Progenitor cell of endocrine pancreas (in vitro differentiated cells): ENCODE data around the gene MPP7. TPM values are rescaled to one million over a fixed set of nuclear protein-coding genes. Genes with fewer than 3 reads are reported as not detected.

Source experiments
- DNase-seq: peaks from one replicate; pipeline ENCODE4 v3.0.0; 2021; ENCODE audit warnings: low spot score; ENCODE audit not compliant: unreplicated experiment
- H3K27ac Mint-ChIP-seq: 2 replicates; pipeline ENCODE4 v1.8.0; 2021; ENCODE audit warnings: mild to moderate bottlenecking, moderate library complexity, mixed read lengths
- H3K27me3 Mint-ChIP-seq: 2 replicates; pipeline ENCODE4 v1.8.0; 2021; ENCODE audit warnings: mixed read lengths
- H3K36me3 Mint-ChIP-seq: 2 replicates; pipeline ENCODE4 v1.8.0; 2022; ENCODE audit warnings: mixed read lengths; ENCODE audit not compliant: insufficient read depth
- H3K4me1 Mint-ChIP-seq: 2 replicates; pipeline ENCODE4 v1.8.0; 2021; ENCODE audit warnings: low read depth, mixed read lengths
- H3K4me3 Mint-ChIP-seq: 2 replicates; pipeline ENCODE4 v1.8.0; 2021; ENCODE audit warnings: low read depth, mild to moderate bottlenecking, moderate library complexity, mixed read lengths
- H3K9me3 Mint-ChIP-seq: 2 replicates; pipeline ENCODE4 v1.8.0; 2021; ENCODE audit warnings: low read depth, mixed read lengths
- CTCF ChIP-seq: fragments of 200-600 bp; sonication (generic); IDR thresholded peaks from one replicate; pipeline ENCODE4 v1.5.0; 2021; ENCODE audit warnings: antibody characterized with exemption, mild to moderate bottlenecking; ENCODE audit not compliant: unreplicated experiment
- microRNA-seq: library from miRNA; unstranded; fragments of <30 nt; microRNA quantifications from one replicate; pipeline ENCODE4 v1.1.0, GENCODE V29; 2020; ENCODE audit warnings: borderline number of aligned reads; ENCODE audit not compliant: unreplicated experiment
- total RNA-seq: library from RNA; stranded (reverse); gene quantifications from 2 replicates; pipeline ENCODE4 v1.2.1, GENCODE V29; 2021

MPP7 gene
- total RNA-seq, 1 donor from 2014 or later, result 17.5 TPM

DNA sequence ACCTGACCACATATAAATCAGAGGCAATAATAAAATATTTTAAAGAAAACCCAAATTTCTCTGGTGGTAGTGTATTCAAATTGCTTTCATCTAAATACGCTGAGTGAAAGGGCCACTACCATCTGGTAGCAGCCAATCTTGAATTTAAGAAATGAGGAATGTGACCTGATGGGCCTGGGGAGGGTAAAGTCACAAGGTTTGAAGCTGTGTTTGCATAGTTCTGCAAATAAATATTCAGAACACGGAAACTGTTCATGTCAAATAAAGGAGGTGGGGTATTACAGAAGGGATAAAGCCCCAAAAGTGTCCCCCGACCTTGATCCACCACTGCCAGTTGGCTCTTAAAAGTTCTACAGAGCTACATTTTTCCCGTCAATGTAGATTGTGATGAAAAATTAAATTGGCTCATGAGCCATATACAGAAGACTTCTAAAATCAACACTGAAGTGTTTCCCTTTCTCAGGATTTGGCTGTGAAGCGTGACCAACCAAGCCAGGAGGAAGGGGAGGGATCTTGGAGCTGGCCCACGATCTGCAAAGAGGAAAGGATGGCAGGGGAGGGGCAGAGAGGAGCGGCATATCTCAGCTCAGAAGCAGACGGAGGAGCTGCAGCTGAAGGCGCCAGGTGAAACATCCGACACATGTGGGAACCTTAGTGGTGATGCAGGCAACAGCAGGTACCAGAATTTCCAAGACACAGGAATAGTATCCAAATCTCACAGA, 39.6 kb downstream of the MPP7 start:
- DNase-seq, result no peak
- H3K9me3 Mint-ChIP-seq, result no peaks in the 10 kb centered on the region
- no peak overlapping the region for H3K27ac Mint-ChIP-seq
- H3K4me1 Mint-ChIP-seq, result peaks cover 6% of the 10 kb centered on the region
- peaks cover 5% of the 10 kb centered on the region for H3K36me3 Mint-ChIP-seq
- no peak for TF ChIP-seq CTCF
- H3K4me3 Mint-ChIP-seq, result no peak overlapping the region
- no peaks in the 10 kb centered on the region for H3K27me3 Mint-ChIP-seq

DNA sequence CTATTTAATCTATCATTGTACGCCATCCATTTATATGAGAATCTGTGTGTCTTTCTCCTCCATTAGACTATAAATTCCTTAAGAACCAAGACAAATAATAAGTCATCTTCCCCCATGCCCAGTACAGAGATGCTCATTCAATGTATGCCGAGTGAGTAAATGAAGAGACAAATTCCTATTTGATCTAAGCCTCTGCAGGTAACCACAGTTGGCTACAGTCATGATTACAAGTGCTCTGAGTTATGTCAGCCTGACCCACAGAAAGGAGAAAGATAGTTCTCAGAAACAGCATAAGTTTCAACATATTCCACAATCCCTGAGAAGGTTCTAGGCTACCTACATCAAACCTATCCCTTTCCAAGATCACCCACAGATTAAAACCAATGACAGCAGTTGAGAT, 46.1 kb downstream of the MPP7 start:
- no peak overlapping the region for H3K27ac Mint-ChIP-seq
- H3K27me3 Mint-ChIP-seq, result no peaks in the 10 kb centered on the region
- no peak for DNase-seq
- H3K4me3 Mint-ChIP-seq, result no peak overlapping the region
- H3K36me3 Mint-ChIP-seq, result no peaks in the 10 kb centered on the region
- TF ChIP-seq CTCF, result no peak
- H3K4me1 Mint-ChIP-seq, result peaks cover 3% of the 10 kb centered on the region
- H3K9me3 Mint-ChIP-seq, result no peaks in the 10 kb centered on the region

- no peak for TF ChIP-seq CTCF
- Mint-ChIP-seq H3K4me1 (peaks cover 7% of the 10 kb centered on the region), H3K27me3 (no peaks in the 10 kb centered on the region)
These were observed 48.4 kb downstream of the MPP7 start for GRCh38 chr10:28254290-28254985.

DNA sequence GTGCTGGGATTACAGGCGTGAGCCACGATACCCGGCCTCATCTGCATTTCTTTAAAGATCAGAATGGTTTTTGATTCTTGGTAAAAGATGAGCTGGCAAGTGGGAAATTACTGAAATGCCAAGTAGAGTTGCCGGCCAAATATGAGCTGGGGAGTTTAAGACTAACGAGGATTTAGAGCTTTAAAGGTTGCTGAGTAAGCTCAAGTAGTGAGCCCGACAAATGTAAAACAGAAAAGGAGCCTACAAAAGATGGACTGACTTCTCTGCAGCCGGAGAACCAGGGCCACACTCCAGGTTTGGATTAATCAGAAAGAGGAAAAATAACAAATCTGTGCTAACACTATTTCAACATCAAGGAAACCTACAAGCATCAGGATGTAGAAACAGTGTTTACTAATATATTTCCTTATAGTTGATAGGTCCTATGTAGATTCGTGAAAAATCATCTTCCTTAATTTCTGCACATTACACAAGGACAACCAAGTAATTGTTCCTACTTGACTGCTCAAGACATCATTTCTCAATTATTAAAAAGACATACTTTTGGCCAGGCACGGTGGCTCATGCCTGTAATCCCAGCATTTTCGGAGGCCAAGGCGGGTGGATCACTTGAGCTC, 49.6 kb downstream of the MPP7 start:
- H3K36me3 Mint-ChIP-seq, result no peaks in the 10 kb centered on the region
- no peaks in the 10 kb centered on the region for H3K9me3 Mint-ChIP-seq
- H3K4me1 Mint-ChIP-seq, result peaks cover 7% of the 10 kb centered on the region
- no peak overlapping the region for H3K27ac Mint-ChIP-seq
- DNase-seq, result no peak
- no peaks in the 10 kb centered on the region for H3K27me3 Mint-ChIP-seq
- no peak overlapping the region for H3K4me3 Mint-ChIP-seq
- TF ChIP-seq CTCF, result no peak

More at GRCh38 chr10:28254290-28254985, 48.4 kb downstream of the MPP7 start:
- H3K4me3 Mint-ChIP-seq, result no peak overlapping the region
- no peaks in the 10 kb centered on the region for H3K9me3 Mint-ChIP-seq
- no peak for DNase-seq
- no peaks in the 10 kb centered on the region for H3K36me3 Mint-ChIP-seq
- no peak overlapping the region for H3K27ac Mint-ChIP-seq

Small RNA genes within 50 kb of the gene (microRNA-seq; reads per million reads assigned to microRNA genes)
- gene MIR8086, result not detected

Other genes starting within 250 kb of the MPP7 start
- 133 and 140 TPM in 2 replicates for gene WAC, start 230.1 kb upstream of the MPP7 start, total RNA-seq